Activated CD8-positive, alpha-beta memory T cell treated with anti-CD3 and anti-CD28 coated beads for 48 hours (primary cell): ENCODE data around the gene SLC8A3.
A peak's percentile ranks its signal among the peaks of the same experiment; 100 is the strongest.

Experiments
- DNase-seq, 3 experiments: peaks; one replicate each; pipeline ENCODE4 v3.0.0-alpha.2; 2020; ENCODE audit warnings: low read depth in 2 of 3, low spot score in 2 of 3

SLC8A3 gene

DNA sequence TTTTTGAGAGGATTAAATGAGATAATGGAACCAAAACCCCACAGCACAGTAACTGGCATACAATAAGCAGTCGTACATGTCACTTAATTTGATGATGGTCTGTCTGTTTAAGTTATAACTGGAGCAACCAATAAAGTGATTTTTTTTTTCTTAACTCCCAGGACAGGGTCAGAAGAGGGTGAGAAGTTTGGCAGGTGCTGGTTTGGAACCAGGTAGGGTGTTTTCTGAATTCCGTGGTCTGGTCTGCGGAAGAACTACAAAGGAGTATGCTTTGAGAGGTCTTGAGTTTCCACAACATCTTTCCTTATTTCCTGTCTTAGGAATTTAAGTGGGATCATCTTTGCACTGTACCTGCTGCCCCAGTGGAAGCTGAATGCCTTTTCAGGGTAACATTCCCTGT lies 111.7 kb downstream of the SLC8A3 start:
- no peak for DNase-seq

DNA sequence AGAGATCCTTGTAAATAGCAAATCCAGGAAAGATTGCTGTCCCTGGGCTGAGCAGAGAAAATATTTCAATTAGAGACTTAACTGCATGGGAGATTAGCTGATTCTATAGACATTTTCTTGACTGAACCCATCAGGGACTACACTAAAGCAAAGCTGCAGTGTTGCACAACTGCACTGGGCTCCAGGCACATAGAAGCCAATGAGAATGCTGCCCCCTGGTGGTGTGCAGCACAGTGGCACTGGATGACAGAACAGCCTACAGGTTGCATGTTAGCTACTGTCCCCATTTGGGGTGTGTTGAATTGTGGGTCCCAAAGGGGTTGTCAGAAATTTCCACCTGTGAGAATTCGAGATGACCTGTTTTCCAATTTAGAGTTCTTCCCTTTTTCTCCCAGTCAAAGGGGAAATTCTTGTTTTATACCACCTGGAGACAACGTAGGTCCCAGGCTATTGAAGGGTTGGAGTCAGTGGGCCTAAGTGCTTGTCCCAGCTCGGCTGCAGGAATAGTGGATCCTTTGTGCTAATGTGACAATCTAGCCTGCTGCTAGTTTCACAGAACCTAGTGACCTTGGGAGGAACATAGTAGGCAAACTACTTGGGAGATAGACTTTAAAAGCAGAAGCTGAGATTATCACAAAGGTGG lies 114.7 kb downstream of the SLC8A3 start:
- DNase-seq, result peak; percentile 12 to 45 (median 20)

DNA sequence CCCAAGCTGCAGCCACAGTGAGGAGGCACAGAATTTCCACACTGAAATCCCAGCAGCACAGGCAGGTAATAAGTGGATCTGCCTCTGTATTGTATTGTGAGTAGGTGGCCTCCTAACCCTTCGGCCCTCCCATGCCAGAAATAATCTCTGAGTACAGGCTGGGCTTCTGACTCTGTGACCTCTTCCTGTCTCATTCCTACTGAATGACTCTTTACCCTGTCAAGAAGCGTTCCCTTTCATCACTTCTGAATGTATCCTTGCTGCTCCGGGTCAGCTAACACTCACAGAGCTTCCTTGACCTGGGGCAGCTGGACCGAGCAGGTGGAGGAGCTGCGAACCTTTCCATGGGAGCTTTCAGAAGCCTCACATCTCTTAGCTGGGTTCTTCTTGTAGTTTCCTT lies 119.6 kb downstream of the SLC8A3 start:
- DNase-seq, result no peak

DNA sequence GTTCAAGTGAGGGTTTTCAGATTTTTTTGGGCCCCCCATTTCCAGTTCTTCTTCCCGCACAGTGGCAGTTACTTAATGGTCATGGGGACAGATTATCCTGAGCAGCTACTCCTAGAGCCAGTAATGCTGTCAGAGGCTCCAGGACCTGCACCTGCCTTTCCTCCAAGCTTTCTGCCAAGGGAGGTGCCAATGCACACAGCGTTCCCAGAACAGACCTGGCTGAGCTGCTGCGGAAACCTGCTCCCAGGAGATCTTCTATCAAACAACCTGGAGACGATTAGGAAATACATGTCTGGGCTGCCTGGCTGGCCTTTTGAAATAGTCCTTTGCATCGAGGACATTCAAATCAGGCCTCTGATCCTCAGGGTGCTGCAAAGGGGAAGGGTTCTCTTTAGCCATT lies 120.9 kb downstream of the SLC8A3 start:
- DNase-seq, result no peak

GRCh38 chr14:70064136-70064865 lies 124.5 kb downstream of the SLC8A3 start:
- no peak for DNase-seq

DNA sequence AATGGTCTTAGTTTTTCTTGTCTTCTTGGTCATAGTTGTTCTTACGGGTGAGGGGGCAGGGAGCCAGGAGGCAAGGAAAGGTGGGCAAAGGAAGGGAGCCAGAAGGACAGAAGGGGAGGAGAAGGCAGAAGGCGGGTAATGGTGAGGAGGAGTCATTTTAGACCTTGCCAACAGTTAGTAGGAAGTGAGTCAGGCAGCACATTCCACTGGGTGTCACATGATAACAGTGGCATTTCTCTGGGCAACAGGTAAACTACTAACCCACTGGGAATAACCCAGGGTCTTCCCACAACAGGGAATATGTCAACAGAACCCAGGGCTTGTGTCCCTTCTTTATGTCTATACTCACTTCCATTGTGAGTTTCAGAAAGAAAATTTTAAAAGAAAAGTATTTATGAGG lies 127.6 kb downstream of the SLC8A3 start:
- DNase-seq, result no peak

- DNase-seq, result no peak
These were observed 129.2 kb downstream of the SLC8A3 start for GRCh38 chr14:70059545-70059944.

DNA sequence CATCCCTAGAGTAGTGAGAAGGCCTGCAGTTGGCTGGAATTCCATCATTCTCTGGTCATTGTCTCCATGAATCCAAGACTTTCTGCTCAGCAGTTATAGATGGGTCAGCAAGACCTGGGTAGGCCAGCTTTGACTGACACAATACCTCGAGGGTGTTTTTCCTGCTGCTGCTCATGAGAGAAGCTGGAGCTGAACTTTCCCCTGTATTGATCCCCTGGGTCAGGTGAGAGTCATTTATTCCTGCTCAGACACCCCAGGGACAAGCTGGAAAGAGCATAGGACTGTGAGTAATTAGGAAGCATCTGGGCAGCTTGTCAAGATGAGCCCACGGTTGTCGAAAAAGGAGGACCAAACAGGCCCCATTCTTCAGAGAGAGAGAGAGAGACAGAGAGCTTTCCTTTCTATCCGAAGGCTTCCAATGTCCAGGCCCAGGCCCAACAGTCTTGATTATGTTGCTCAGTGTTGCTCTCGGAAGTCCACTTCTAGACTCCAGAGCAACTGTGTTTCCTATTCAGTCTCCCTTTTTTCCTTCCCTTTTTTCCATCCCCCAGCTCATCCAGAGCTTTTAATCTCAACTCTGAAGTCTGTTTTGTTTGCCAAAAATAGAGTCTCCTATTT lies 131.1 kb downstream of the SLC8A3 start:
- no peak for DNase-seq

DNA sequence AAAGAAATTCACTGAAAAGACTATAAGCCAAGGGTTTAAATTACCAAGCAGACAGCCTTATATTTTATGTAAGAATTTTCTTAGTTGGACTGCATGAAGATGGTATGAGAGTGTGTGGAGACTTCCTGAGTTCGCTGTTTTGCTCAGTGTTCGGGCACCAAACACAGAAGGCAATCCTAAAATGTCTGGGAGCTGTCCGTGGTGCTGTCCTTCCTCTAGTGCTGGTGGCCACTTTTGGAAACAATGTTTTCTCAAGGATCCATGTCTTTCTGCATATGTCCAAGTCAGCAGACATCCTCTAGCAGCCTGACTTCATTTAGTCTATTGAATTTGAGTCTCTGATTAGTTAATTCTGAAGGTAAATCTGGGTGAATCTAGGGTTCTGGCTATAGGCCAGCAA lies 135.8 kb downstream of the SLC8A3 start:
- DNase-seq, result no peak

DNA sequence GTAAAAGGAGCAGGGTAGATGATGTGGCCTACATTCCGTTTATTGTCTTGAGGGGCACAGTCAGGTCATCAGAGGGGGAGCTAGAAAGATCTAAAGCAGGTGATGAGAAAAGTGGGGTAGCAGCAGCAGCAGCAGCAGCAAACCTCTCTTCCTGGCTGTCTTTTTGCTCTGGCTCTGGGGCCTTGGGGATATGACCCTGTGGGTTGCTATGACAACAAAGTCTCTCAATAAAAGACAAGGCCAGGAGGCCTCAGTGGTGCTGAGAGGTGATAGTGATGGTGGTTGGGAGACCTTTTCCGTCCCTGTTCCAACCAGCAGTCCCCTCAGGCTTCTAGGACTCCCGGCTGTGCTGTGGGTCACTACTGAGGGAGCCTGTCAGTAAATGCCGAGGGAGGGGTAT lies 138.6 kb downstream of the SLC8A3 start:
- no peak for DNase-seq

- no peak for DNase-seq
These were observed 139.1 kb downstream of the SLC8A3 start for GRCh38 chr14:70049605-70050004.

DNA sequence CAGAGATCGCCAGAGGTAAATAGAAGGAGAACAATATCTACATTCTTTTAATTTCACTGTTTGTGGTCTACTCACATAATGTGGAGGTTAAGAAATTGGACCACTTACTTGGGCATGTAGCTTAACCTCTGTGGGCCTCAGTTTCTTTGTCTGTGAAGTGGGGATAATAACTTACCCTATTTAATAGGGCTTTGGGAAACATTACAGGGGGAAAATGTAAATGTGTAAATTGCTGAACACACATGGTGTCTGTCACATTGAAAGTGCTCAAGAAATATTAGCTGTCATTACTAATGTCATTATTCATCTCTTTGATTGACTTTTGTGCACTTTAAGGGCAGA lies 140.5 kb downstream of the SLC8A3 start:
- DNase-seq, result no peak

DNA sequence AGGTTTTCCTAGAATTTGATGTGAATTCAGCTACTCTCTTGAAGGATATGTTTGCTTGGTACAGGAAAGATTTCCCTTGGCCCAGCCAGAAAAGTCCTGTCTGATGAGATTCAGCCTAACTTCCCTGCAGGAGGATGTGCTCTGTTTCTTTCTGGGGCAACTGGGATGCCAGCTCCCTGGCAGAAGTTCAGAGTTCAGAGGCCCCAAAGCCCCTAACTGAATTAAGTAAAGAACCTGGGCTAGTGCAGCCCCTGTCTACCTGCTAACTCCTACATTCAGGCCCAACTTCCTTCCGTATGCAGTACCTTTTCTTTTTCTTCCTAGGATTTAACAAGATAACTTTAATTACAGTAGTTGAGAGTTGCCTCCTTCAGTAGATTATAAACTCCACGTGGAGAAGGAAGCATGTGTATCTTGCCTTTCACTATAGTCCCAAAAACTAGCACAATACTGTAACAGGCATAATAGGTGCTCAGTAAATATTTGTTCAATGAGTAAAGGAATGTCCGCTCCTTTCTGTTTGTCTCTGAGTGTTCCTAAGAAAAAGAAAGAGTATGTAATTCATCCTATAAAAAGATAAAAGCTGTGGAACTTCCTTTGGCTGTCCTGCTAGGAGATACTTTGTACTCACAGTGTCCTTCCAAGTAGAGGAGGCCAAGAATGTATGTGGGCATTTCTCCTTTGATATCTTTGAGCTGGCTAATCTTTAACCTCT lies 141.0 kb downstream of the SLC8A3 start:
- DNase-seq, result no peak

GRCh38 chr14:70045844-70046535 lies 142.8 kb downstream of the SLC8A3 start:
- DNase-seq, result no peak

GRCh38 chr14:70045310-70045709 lies 143.4 kb downstream of the SLC8A3 start:
- no peak for DNase-seq

DNA sequence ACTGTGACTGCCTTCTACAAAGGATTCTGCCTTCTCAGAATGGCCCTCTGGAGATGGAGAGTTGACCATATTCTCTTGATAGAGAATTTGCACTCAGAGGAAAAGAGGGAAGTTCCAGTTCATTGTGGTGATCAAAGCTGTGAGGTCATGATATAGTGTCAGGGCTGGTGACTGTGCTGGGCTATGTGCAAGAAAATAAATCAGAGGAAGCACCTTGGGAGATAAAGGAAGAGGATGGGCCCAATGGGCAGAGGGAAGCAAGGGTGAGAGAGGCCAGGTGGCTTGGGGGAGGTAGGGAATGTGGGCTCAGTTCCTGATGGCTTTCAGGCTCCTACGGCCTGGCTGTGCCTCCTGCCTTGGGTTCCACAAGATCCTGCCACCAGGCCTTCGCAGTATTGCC lies 145.8 kb downstream of the SLC8A3 start:
- no peak for DNase-seq

DNA sequence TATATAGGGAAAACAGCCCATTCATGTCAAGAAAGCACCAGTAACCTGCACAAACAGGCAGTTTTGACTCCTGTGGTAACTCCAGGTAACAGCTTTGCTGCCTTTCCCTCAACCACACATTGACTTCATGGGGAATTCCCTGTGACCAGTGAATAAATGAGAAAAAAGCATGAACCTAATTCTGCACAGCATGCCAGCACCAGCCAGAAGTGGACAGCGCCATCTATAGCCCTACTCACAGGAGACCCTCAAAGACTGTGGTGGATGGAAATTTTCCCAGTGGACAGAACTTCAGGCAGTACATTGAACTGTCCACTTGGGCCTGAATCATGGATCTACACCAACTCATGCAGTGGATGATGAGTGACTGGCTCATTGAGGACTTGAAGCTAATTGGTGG lies 152.1 kb downstream of the SLC8A3 start:
- no peak for DNase-seq

GRCh38 chr14:70034257-70034656 lies 154.5 kb downstream of the SLC8A3 start:
- DNase-seq, result no peak

DNA sequence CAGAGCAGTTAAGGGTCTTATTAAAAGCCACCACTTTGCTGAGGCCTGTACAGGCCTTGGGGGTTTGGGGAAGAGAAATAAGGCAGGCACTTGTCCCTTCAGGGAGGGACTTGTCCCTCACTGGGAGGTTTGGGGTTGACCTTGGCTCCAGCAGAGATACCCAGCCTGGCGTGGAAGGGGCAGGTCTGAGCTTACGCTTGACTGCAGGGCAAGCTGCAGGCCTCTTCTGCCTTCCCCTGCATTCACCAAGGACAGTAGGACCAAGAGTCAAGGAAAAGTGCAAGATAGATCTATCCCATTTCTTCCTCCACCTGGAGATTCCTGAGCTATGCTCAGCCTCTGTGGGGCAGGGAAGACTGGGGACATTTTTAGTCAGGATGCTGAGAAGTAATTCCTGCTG lies 155.2 kb downstream of the SLC8A3 start:
- DNase-seq, result no peak

DNA sequence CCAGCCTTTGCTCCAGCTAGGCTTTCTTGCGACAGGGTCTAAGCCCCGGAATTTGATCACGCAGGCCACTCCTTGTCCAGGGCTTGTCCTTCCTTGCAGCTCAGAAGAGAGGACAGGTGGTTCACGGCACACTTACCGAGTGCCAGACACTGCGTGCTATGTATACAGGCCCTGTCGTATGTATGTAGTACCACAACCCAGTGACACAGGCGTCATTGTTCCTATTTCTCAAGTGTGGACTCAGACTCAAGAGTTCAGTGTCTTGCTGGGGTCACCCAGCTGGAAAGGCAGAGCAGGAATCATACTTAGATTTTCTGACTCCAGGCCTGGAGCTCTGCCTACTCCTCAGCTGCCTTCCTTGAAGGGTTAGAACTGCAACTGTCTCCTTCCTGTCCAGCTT lies 155.6 kb downstream of the SLC8A3 start:
- no peak for DNase-seq

GRCh38 chr14:70032447-70032846 lies 156.3 kb downstream of the SLC8A3 start:
- DNase-seq, result no peak
